Stomach (tissue), 4 donors: ENCODE measurements around the gene CNTN5.

Experiments
- CTCF ChIP-seq, 7 experiments: fragments of 450-650 bp in 4 of 7; fragments of 200-600 bp in 3 of 7; sonication (generic) in 3 of 7; IDR thresholded peaks; one replicate each; pipeline ENCODE4 v1.5.1; 2016 to 2019; ENCODE audit warnings: antibody characterized with exemption in 7 of 7, control low read depth in 2 of 7, mild to moderate bottlenecking in 1 of 7
- EP300 ChIP-seq: sonication (generic); formaldehyde crosslinking; IDR thresholded peaks from one replicate; pipeline ENCODE4 v1.6.1; 2017; ENCODE audit warnings: antibody characterized with exemption
- POLR2A ChIP-seq, 4 donors: fragments of 450-650 bp; IDR thresholded peaks; one replicate each; pipeline ENCODE4 v1.6.1; 2016; ENCODE audit warnings: antibody characterized with exemption in 4 of 4, control low read depth in 2 of 4, mild to moderate bottlenecking in 1 of 4, moderate library complexity in 1 of 4

GRCh38 chr11:99545616-99546015 is 524.9 kb downstream of the CNTN5 start:
- TF ChIP-seq EP300 (no peak), CTCF (IDR thresholded peaks at IDR 0.05) (no peak), POLR2A (IDR thresholded peaks at IDR 0.05) (no peak)
